A549 (cell line): ENCODE measurements around the gene EARS2.
A peak's percentile ranks its signal among the peaks of the same experiment; 100 is the strongest.

Experiments used
- TF ChIP-seq, protein P1 (sequence below): IDR thresholded peaks from 2 replicates; pipeline ENCODE4 v1.6.1; 2012; ENCODE audit warnings: low read depth, borderline replicate concordance
- TF ChIP-seq, protein P2 (sequence below): fragments of >200 bp; sonication (Bioruptor Twin); formaldehyde crosslinking; IDR thresholded peaks from 3 replicates; pipeline ENCODE4 v1.5.1; 2016

GRCh38 chr16:23556881-23557778 lies at the start of gene EARS2, which contains the start of gene UBFD1:
- TF ChIP-seq, protein P1, sequence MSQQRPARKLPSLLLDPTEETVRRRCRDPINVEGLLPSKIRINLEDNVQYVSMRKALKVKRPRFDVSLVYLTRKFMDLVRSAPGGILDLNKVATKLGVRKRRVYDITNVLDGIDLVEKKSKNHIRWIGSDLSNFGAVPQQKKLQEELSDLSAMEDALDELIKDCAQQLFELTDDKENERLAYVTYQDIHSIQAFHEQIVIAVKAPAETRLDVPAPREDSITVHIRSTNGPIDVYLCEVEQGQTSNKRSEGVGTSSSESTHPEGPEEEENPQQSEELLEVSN: peak; percentile 35; the same call in 1 of the 2 replicates
- TF ChIP-seq, protein P2, sequence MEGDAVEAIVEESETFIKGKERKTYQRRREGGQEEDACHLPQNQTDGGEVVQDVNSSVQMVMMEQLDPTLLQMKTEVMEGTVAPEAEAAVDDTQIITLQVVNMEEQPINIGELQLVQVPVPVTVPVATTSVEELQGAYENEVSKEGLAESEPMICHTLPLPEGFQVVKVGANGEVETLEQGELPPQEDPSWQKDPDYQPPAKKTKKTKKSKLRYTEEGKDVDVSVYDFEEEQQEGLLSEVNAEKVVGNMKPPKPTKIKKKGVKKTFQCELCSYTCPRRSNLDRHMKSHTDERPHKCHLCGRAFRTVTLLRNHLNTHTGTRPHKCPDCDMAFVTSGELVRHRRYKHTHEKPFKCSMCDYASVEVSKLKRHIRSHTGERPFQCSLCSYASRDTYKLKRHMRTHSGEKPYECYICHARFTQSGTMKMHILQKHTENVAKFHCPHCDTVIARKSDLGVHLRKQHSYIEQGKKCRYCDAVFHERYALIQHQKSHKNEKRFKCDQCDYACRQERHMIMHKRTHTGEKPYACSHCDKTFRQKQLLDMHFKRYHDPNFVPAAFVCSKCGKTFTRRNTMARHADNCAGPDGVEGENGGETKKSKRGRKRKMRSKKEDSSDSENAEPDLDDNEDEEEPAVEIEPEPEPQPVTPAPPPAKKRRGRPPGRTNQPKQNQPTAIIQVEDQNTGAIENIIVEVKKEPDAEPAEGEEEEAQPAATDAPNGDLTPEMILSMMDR: peak; percentile 79
